GM21723 (cell line): ENCODE data around the gene RELL1.

Experiments
- ATAC-seq: cut with Tn5 transposase; IDR thresholded peaks from one replicate; pipeline ENCODE4 v1.9.1; 2021; ENCODE audit warnings: mild to moderate bottlenecking, moderate library complexity; ENCODE audit not compliant: unreplicated experiment

Gene RELL1

GRCh38 chr4:37603711-37604110, 82.5 kb downstream of the RELL1 start:
- ATAC-seq, result no peak

GRCh38 chr4:37603070-37603468, 83.1 kb downstream of the RELL1 start:
- peak; percentile 87 for ATAC-seq

GRCh38 chr4:37602454-37603069, 83.6 kb downstream of the RELL1 start:
- ATAC-seq, result no peak

- no peak for ATAC-seq
Measured at GRCh38 chr4:37601531-37601930, 84.6 kb downstream of the RELL1 start.

- ATAC-seq, result no peak
Measured at GRCh38 chr4:37599092-37599790, 86.9 kb downstream of the RELL1 start.

GRCh38 chr4:37597034-37597433, 89.1 kb downstream of the RELL1 start:
- no peak for ATAC-seq

- no peak for ATAC-seq
Measured at GRCh38 chr4:37595875-37596680, 90.1 kb downstream of the RELL1 start.

GRCh38 chr4:37594099-37594498, 92.1 kb downstream of the RELL1 start:
- no peak for ATAC-seq

- ATAC-seq, result no peak
Measured at GRCh38 chr4:37591349-37591748, 94.8 kb downstream of the RELL1 start.

- no peak for ATAC-seq
Measured at GRCh38 chr4:37590016-37590415, 96.2 kb downstream of the RELL1 start.

- ATAC-seq, result no peak
Measured at GRCh38 chr4:37588150-37588549, 98.0 kb downstream of the RELL1 start.

- no peak for ATAC-seq
Measured at GRCh38 chr4:37586194-37586593, 100.0 kb downstream of the RELL1 start.

GRCh38 chr4:37584493-37585060, 101.6 kb downstream of the RELL1 start:
- ATAC-seq, result no peak

- ATAC-seq, result no peak
Measured at GRCh38 chr4:37584071-37584470, 102.1 kb downstream of the RELL1 start.

GRCh38 chr4:37573566-37573965, 112.6 kb downstream of the RELL1 start:
- no peak for ATAC-seq

- no peak for ATAC-seq
Measured at GRCh38 chr4:37568489-37568888, 117.7 kb downstream of the RELL1 start.

- no peak for ATAC-seq
Measured at GRCh38 chr4:37567836-37568235, 118.3 kb downstream of the RELL1 start.

GRCh38 chr4:37562592-37562991, 123.6 kb downstream of the RELL1 start:
- no peak for ATAC-seq

- ATAC-seq, result no peak
Measured at GRCh38 chr4:37561803-37562207, 124.4 kb downstream of the RELL1 start.

- ATAC-seq, result no peak
Measured at GRCh38 chr4:37561196-37561802, 124.9 kb downstream of the RELL1 start.
